SK-N-SH treated with all-trans-retinoic acid at 6 μM for 48 hours (cell line): ENCODE measurements around the gene ATL3.

Experiments
- ATAC-seq: fragments of 200-7000 bp; cut with Tn5 transposase; 3 replicates; pipeline ENCODE4 v1.9.1; 2020; ENCODE audit warnings: mild to moderate bottlenecking, moderate library complexity
- CREB5 ChIP-seq: fragments of 250-450 bp; sonication (Bioruptor Pico); IDR thresholded peaks from 2 replicates; pipeline ENCODE4 v1.5.1; 2020; ENCODE audit warnings: low read depth, mild to moderate bottlenecking, moderate library complexity
- CSDC2 ChIP-seq: fragments of 250-450 bp; sonication (Bioruptor Pico); IDR thresholded peaks from 2 replicates; pipeline ENCODE4 v1.5.0; 2020; ENCODE audit warnings: mild to moderate bottlenecking, moderate library complexity
- CSRNP3 ChIP-seq: fragments of 250-450 bp; sonication (Bioruptor Pico); IDR thresholded peaks from 2 replicates; pipeline ENCODE4 v1.5.1; 2021; ENCODE audit warnings: mild to moderate bottlenecking, moderate library complexity
- GLIS3 ChIP-seq: fragments of 250-450 bp; sonication (Bioruptor Pico); IDR thresholded peaks from 2 replicates; pipeline ENCODE4 v1.5.0; 2020; ENCODE audit warnings: mild to moderate bottlenecking, moderate library complexity
- ISL1 ChIP-seq: fragments of 250-450 bp; sonication (Bioruptor Pico); IDR thresholded peaks from 2 replicates; pipeline ENCODE4 v2.1.2; 2022; ENCODE audit warnings: mild to moderate bottlenecking, moderate library complexity
- PATZ1 ChIP-seq: fragments of 250-450 bp; sonication (Bioruptor Pico); IDR thresholded peaks from 2 replicates; pipeline ENCODE4 v1.8.0; 2020; ENCODE audit warnings: mild to moderate bottlenecking, moderate library complexity, borderline replicate concordance
- POU6F1 ChIP-seq: fragments of 250-450 bp; sonication (Bioruptor Pico); IDR thresholded peaks from 2 replicates; pipeline ENCODE4 v1.8.0; 2021; ENCODE audit warnings: low read depth, mild to moderate bottlenecking, moderate library complexity, borderline replicate concordance
- PPARA ChIP-seq: fragments of 250-450 bp; sonication (Bioruptor Pico); IDR thresholded peaks from 2 replicates; pipeline ENCODE4 v1.5.0; 2020; ENCODE audit warnings: mild to moderate bottlenecking, borderline replicate concordance
- RARB ChIP-seq: fragments of 250-450 bp; sonication (Bioruptor Pico); IDR thresholded peaks from 2 replicates; pipeline ENCODE4 v1.8.0; 2021; ENCODE audit warnings: mild to moderate bottlenecking, moderate library complexity
- SNAI2 ChIP-seq: fragments of 250-450 bp; sonication (Bioruptor Pico); IDR thresholded peaks from 2 replicates; pipeline ENCODE4 v1.5.0; 2020; ENCODE audit warnings: mild to moderate bottlenecking, moderate library complexity
- TCF4 ChIP-seq: fragments of 250-450 bp; sonication (Bioruptor Pico); IDR thresholded peaks from 2 replicates; pipeline ENCODE4 v1.8.0; 2021; ENCODE audit warnings: mild to moderate bottlenecking, moderate library complexity, borderline replicate concordance
- TOX ChIP-seq: fragments of 250-450 bp; sonication (Bioruptor Pico); IDR thresholded peaks from 2 replicates; pipeline ENCODE4 v1.8.0; 2021; ENCODE audit warnings: mild to moderate bottlenecking, moderate library complexity, borderline replicate concordance
- TSHZ2 ChIP-seq: fragments of 250-450 bp; sonication (Bioruptor Pico); IDR thresholded peaks from 2 replicates; pipeline ENCODE4 v1.5.0; 2020; ENCODE audit warnings: mild to moderate bottlenecking, moderate library complexity
- ZC3H10 ChIP-seq: fragments of 250-450 bp; sonication (Bioruptor Pico); IDR thresholded peaks from 2 replicates; pipeline ENCODE4 v1.5.1; 2021; ENCODE audit warnings: mild to moderate bottlenecking, moderate library complexity
- ZFP30 ChIP-seq: fragments of 450-650 bp; formaldehyde crosslinking; IDR thresholded peaks from 2 replicates; pipeline ENCODE4 v1.5.0; 2022; ENCODE audit warnings: mild to moderate bottlenecking, moderate library complexity
- ZNF565 ChIP-seq: fragments of 450-650 bp; formaldehyde crosslinking; conservative IDR thresholded peaks from 2 replicates; pipeline ENCODE4 v1.5.0; 2020; ENCODE audit warnings: low read depth, mild to moderate bottlenecking, moderate library complexity
- ZNF70 ChIP-seq: fragments of 450-650 bp; formaldehyde crosslinking; IDR thresholded peaks from 2 replicates; pipeline ENCODE4 v1.5.0; 2020; ENCODE audit warnings: mild to moderate bottlenecking, moderate library complexity
- ZNF8 ChIP-seq: fragments of 450-650 bp; formaldehyde crosslinking; IDR thresholded peaks from 2 replicates; pipeline ENCODE4 v1.5.0; 2020; ENCODE audit warnings: mild to moderate bottlenecking, moderate library complexity

The ATL3 gene

GRCh38 chr11:63705526-63705925, 34.4 kb upstream of the ATL3 start:
- TF ChIP-seq CREB5 (CRISPR knock-in tag) (no peak), SNAI2 (CRISPR knock-in tag) (no peak), PPARA (CRISPR knock-in tag) (no peak), ISL1 (no peak), TSHZ2 (CRISPR knock-in tag) (no peak), ZC3H10 (CRISPR knock-in tag) (no peak), CSRNP3 (no peak), PATZ1 (CRISPR knock-in tag) (no peak), GLIS3 (no peak), TCF4 (CRISPR knock-in tag) (no peak), TOX (CRISPR knock-in tag) (no peak), ZNF70 (no peak), POU6F1 (CRISPR knock-in tag) (no peak), ZNF565 (CRISPR knock-in tag) (no peak), ZFP30 (CRISPR knock-in tag) (no peak), CSDC2 (no peak)
- ATAC-seq, result no peak

- ATAC-seq, result no peak
- no peak for TF ChIP-seq RARB (CRISPR knock-in tag)
- TF ChIP-seq TCF4 (CRISPR knock-in tag), result no peak
- no peak for TF ChIP-seq ZC3H10 (CRISPR knock-in tag)
- no peak for TF ChIP-seq SNAI2 (CRISPR knock-in tag)
- TF ChIP-seq ZNF8 (CRISPR knock-in tag), result no peak
- no peak for TF ChIP-seq ZNF565 (CRISPR knock-in tag)
Measured at GRCh38 chr11:63699896-63700295, 28.7 kb upstream of the ATL3 start.

- no peak for ATAC-seq
- TF ChIP-seq TSHZ2 (CRISPR knock-in tag), result no peak
- TF ChIP-seq PATZ1 (CRISPR knock-in tag), result no peak
- TF ChIP-seq CSRNP3, result no peak
- TF ChIP-seq RARB (CRISPR knock-in tag), result no peak
- TF ChIP-seq ZNF565 (CRISPR knock-in tag), result no peak
- no peak for TF ChIP-seq ISL1
Measured at GRCh38 chr11:63698976-63699733, 28.0 kb upstream of the ATL3 start.
